Measurements from ENCODE around the gene SLIT1. TPM values are rescaled to one million over a fixed set of nuclear protein-coding genes. Genes with fewer than 3 reads are reported as not detected.

Gene SLIT1
- total and polyA plus RNA-seq, 2 of the 8 experiments (the other 6 are each of a cell fraction or from before 2014, with no cell fraction given): 0.70 to 0.88 TPM

DNA sequence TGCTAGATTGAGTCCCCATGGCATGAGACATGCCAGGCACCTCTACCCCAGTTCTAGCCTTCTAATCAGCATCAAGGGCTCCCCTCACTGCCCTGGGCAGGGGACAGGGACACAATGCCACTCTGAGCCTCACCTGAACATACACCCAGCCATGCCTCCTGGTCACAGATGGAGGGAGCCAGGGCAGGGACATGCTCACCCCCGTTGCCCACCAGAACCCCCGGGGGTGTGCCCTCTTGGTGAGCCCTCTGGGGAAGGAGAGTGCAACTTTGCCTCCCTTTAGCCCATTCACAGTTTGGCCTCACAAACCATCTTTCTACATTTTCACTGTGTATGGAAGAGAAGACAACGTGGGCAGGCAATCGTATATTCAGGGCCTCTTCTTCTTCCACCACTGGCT lies 186.4 kb downstream of the SLIT1 start:
- Histone ChIP-seq H4K8ac (ENCODE audit: extremely low read depth, insufficient read depth, low read length) (no peak overlapping the region), H2BK15ac (ENCODE audit: low read length) (no peak overlapping the region), H2BK12ac (ENCODE audit: low read depth, low read length) (no peak overlapping the region), H2BK5ac (ENCODE audit: low read depth, low read length) (no peak overlapping the region), H3K27me3 (replicated peaks in 1 of 4; ENCODE audit: control insufficient read depth in 3 of 4, extremely low read depth in 1 of 4, insufficient read depth in 3 of 4, low read length in 3 of 4) (no peaks in the 10 kb centered on the region), H3K18ac (ENCODE audit: extremely low read depth, low read length) (no peak overlapping the region), H4K20me1 (replicated peaks in 1 of 2; ENCODE audit: control insufficient read depth in 1 of 2, insufficient read depth in 2 of 2, low read length in 2 of 2) (no peaks in the 10 kb centered on the region), H3K23ac (ENCODE audit: insufficient read length) (no peak overlapping the region), H2BK120ac (replicated peaks; ENCODE audit: low read depth, low read length) (no peak overlapping the region), H3K9me3 (ENCODE audit: insufficient read depth in 2 of 2, low read depth in 1 of 2, low read length in 1 of 2) (no peaks in the 10 kb centered on the region), H3K79me1 (ENCODE audit: low read depth, low read length) (no peaks in the 10 kb centered on the region), H4K91ac (replicated peaks; ENCODE audit: insufficient read length, low read length) (no peak overlapping the region), H3K56ac (replicated peaks; ENCODE audit: insufficient read length, low read depth, low read length) (no peak overlapping the region), H3K23me2 (ENCODE audit: low read depth, low read length) (no peaks in the 10 kb centered on the region), H3K9ac (replicated peaks in 1 of 4; ENCODE audit: extremely low read depth in 1 of 4, low read depth in 3 of 4, low read length in 3 of 4) (no peak overlapping the region), H3K4ac (replicated peaks; ENCODE audit: insufficient read length, low read depth, low read length) (no peak overlapping the region), H3K14ac (ENCODE audit: insufficient read length) (no peak overlapping the region), H3K79me2 (ENCODE audit: control insufficient read depth in 1 of 2, insufficient read depth in 2 of 2, low read length in 2 of 2) (no peaks in the 10 kb centered on the region), H2BK20ac (ENCODE audit: low read length) (no peak overlapping the region), H2AK5ac (ENCODE audit: low read depth, low read length) (no peak overlapping the region), H2AFZ (ENCODE audit: low read length) (no peak overlapping the region), H3K27ac (ENCODE audit: low read depth, low read length) (no peak overlapping the region), H3K36me3 (ENCODE audit: control insufficient read depth in 2 of 4, insufficient read depth in 4 of 4, low read length in 3 of 4) (no peaks in the 10 kb centered on the region), H3K4me2 (ENCODE audit: insufficient read depth in 1 of 2, low read depth in 2 of 2, low read length in 2 of 2) (no peak overlapping the region), H4K5ac (ENCODE audit: insufficient read length, low read depth, low read length) (no peak overlapping the region), H3K4me3 (ENCODE audit: extremely low read depth in 1 of 4, insufficient read depth in 2 of 4, low read depth in 3 of 4, low read length in 4 of 4) (no peak overlapping the region), H3K4me1 (replicated peaks in 1 of 4; ENCODE audit: control insufficient read depth in 3 of 4, insufficient read depth in 4 of 4, low read length in 3 of 4) (no peaks in the 10 kb centered on the region)
- no peak for TF ChIP-seq JUN (IDR thresholded peaks at IDR 0.05; ENCODE audit: low read depth, low read length)
- no peak for DNase-seq (ENCODE audit: low read depth in 1 of 2, low spot score in 2 of 2)
- POLR2A ChIA-PET (ENCODE audit: partially characterized antibody): interaction anchor here (2.0 kb wide), 1 partner anchor 14 kb away, joined by 6 read pairs; no protein-coding TSS in a partner anchor
- 87% methylated on average over 3 of the region's 4 CpGs; no CpG with 5 or more reads in 1 of the 2 experiments for WGBS, 2 experiments (ENCODE audit: extremely low coverage in 1 of 2, insufficient coverage in 1 of 2, insufficient read length in 1 of 2, insufficient replicate concordance in 2 of 2, low coverage in 1 of 2, low lambda C conversion rate in 2 of 2, missing lambda C conversion rate in 1 of 2)
- FAIRE-seq: no peak
- CTCF ChIA-PET (ENCODE audit: partially characterized antibody): interaction anchor here (0.8 to 8.1 kb wide), 9 partner anchors 23 to 483 kb away, joined by 3 to 47 read pairs (median 3); no protein-coding TSS in a partner anchor

All from H1 (cell line).